GM12872 (cell line): ENCODE measurements around the gene RABEP2.

ENCODE experiments used
- CTCF ChIP-seq: IDR thresholded peaks from 3 replicates; pipeline ENCODE4 v1.5.1; 2011; ENCODE audit warnings: low read depth, mild to moderate bottlenecking, low read length, moderate library complexity; ENCODE audit not compliant: insufficient read depth

RABEP2 gene

GRCh38 chr16:28924762-28925385, at the start of gene RABEP2:
Gene RABEP2 (minus strand): TSS chr16:28925238. CDS start chr16:28925163, 75 bp downstream.
- no peak for TF ChIP-seq CTCF

GRCh38 chr16:28974437-28975157, 49.6 kb upstream of the RABEP2 start, which contains the start of gene SPNS1:
Gene SPNS1 (plus strand): TSS chr16:28974778. CDS start chr16:28975152, 374 bp downstream.
- TF ChIP-seq CTCF: no peak

- peak; percentile 57 for TF ChIP-seq CTCF
Observed at GRCh38 chr16:28974007-28974436, 49.0 kb upstream of the RABEP2 start.

GRCh38 chr16:28967156-28967555, 42.1 kb upstream of the RABEP2 start:
- TF ChIP-seq CTCF: no peak

GRCh38 chr16:28964496-28964895, 39.5 kb upstream of the RABEP2 start:
- TF ChIP-seq CTCF: no peak

GRCh38 chr16:28964072-28964471, 39.0 kb upstream of the RABEP2 start:
- no peak for TF ChIP-seq CTCF

- TF ChIP-seq CTCF: no peak
Observed at GRCh38 chr16:28958836-28959235, 33.8 kb upstream of the RABEP2 start.
